OCI-M2 (cell line): ENCODE results near the gene PCSK5.
"Not testable (repeated sequence)": the region's sequence is repeated elsewhere in the genome, so short reads cannot be mapped to it uniquely, and the experiment has no call there.

Experiments
- DNase-seq: peaks from one replicate; lab custom pipeline; 2025; ENCODE audit not compliant: unreplicated experiment; lab: John Stamatoyannopoulos, UW

PCSK5 gene

DNA sequence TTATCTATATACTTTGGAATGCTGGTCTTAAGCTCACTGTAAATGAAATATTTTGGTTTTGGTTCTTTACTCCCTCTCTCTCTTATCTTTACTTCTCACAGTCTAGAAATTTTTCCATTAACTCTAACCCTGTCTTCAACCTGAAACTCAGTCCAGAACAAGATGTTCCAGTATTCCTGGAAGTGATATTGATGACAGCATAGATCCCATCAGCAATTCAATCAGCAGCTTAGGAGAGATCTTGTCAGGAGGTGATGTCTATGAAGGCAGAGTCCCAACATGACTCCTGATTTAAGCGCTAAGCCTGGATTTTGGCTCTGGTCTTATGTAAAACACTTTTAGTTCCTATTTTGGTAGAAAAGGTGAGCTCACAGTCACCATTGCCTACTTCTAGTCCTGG, 451.1 kb downstream of the PCSK5 start:
- no peak for DNase-seq

DNA sequence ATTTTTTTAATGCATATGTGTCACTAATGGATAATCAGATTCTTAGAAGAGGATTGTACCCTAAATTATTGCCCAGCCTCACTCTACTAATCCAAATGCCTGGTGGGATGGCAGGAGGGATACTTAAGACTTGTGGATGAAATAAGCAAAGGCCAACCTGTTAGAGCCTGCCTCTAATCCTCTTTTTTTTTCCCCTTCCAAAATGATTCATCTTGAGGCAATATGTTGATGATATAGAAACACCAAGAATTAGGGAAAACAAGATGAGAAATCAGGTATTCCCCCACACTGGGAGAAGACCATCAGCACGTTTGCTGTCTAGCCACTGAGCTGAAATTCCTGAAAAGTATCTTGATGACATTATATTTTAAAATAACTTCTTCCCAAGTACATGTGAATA, 451.7 kb downstream of the PCSK5 start:
- DNase-seq: no peak

DNA sequence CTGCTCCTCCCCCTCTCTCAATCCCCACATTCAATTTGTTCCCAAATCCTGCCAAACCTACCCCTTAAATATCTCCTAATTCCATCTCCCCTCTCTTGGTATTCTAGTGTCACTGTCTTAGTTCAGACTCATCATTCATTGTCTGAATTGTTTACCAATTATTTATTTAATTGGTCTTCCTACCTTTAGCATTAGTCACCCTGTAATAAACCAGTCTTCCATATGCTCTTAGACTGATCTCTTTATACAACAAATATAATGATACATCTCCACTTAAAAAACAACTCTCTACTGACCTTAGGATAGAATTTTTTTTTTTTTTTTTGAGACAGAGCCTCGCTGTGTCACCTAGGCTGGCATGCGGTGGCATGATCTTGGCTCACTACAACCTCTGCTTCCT, 452.4 kb downstream of the PCSK5 start:
- no peak for DNase-seq

DNA sequence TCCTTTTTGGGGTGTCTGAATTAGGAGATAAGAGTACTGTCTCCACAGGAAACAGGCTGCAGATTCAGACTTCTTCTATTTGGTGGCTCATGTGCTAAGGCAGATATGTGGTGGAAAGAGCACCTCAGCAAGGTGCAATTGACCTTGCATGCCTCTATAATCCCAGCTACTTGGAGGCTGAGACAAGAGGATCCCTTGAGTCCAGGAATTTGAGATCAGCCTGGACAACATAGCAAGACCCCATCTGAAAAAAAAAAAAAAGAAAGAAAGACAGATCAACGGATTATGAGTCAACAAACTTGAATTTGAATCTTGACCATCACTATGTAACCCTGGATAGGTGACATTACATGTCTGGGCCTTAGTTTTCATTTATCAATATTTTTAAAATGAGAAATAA, 459.4 kb downstream of the PCSK5 start:
- no peak for DNase-seq

- DNase-seq: no peak
Observed at GRCh38 chr9:76351006-76351405, 460.5 kb downstream of the PCSK5 start.

DNA sequence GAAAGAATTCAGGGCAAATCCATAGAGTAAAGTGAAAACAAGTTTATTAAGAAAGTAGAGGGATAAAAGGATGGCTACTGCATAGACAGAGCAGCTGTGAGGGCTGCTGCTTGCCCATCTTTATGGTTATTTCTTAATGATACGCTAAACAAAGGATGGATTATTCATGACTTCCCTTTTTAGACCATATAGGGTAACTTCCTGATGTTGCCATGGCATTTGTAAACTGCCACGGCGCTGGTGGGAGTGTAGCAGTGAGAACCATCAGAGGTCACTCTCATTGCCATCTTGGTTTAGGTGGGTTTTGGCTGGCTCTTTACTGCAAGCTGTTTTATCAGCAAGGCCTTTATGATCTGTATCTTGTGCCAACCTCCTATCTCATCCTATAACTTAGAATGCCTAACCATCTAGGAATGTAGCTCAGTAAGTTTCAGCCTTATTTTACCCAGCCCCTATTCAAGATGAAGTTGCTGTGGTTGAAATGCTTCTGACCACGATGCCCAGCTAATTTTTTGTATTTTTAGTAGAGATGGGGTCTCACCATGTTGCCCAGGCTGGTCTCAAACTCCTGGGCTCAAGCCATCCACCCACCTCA, 461.6 kb downstream of the PCSK5 start:
- no peak for DNase-seq

DNA sequence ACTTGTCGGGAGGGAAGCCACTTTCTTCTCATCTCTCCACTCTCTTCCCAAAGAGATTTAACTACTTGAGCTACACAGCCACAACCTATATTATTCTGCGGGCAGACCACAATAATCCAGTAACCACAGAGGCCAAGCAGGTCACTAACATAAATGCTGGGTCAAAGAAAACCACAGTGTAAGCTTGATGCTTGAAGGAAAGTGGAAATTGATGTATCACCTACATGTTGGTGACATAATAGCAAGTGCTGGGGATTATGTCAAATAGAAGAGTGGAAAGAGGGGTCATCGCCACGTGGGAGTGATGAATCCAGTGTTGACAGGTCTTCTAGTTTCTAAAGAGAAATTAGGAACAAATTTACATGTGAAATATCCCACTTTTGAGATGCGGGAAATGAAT, 462.8 kb downstream of the PCSK5 start:
- no peak for DNase-seq

DNA sequence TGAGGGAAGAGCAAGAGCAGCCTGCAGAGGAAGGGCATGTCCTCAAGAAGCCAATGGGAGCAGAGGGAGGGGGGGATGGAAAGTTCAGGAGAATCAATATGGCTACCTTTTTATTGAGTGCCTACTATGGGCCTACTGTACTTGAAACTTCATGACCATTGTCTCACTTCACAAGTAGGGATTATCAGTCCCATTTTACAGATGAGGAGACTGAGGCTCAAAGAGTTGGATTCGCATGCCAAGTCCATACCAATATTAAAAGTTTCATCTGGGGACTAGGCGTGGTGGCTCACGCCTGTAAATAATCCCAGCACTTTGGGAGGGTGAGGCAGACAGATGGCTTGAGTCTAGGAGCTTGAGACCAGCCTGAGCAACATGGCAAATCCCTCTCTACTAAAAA, 463.7 kb downstream of the PCSK5 start:
- no peak for DNase-seq

- DNase-seq: no peak
Observed at GRCh38 chr9:76355886-76356285, 465.4 kb downstream of the PCSK5 start.

DNA sequence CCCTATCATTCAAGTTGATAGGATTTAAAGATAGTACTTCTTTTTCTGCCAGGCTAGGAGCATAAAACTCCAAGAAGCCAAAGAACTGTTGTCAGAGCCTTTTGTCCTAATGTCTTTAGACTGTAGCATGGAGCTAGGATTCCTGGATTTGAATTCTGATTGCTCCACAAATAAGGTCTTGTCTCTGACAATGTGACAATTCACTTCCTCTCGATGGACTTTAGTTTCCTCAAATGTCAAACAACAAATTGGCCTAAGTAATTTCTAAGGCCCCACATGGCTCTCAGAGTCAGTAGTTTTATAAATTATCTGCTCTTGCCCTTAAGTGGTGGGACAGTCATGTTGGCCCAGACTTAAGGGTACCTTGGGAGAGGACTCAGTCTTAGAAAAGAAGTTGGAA, 467.1 kb downstream of the PCSK5 start:
- no peak for DNase-seq

GRCh38 chr9:76358628-76359280, 468.3 kb downstream of the PCSK5 start:
- no peak for DNase-seq

GRCh38 chr9:76359365-76359764, 468.9 kb downstream of the PCSK5 start:
- DNase-seq: peak; percentile 8

GRCh38 chr9:76359766-76360165, 469.3 kb downstream of the PCSK5 start:
- DNase-seq: no peak

GRCh38 chr9:76362332-76363031, 472.0 kb downstream of the PCSK5 start:
- DNase-seq: not testable (repeated sequence)

GRCh38 chr9:76363032-76363395, 472.5 kb downstream of the PCSK5 start:
- no peak for DNase-seq

- DNase-seq: no peak
Observed at GRCh38 chr9:76365028-76365427, 474.6 kb downstream of the PCSK5 start.

DNA sequence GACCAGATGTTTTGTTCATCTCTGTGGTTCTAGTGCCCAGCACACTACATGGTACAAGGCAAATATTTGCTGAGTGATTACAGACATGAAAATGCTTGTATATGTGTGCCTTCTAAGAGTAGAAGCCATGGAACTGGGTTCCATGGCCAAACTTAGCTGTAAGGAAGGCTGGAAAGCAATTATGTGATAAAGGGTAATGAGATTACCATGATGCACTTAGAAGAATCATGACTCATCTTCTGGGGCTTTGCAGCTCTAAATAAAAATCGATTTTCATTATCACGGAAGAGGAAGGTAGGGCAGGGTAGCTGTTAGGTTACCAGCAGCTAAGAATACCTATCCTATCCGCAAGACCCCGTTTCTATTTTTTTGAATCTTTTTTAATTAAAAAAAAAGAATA, 475.8 kb downstream of the PCSK5 start:
- DNase-seq: no peak

GRCh38 chr9:76369583-76369982, 479.1 kb downstream of the PCSK5 start:
- DNase-seq: no peak

GRCh38 chr9:76370396-76371023, 480.0 kb downstream of the PCSK5 start:
- DNase-seq: no peak

- no peak for DNase-seq
Observed at GRCh38 chr9:76371901-76372300, 481.4 kb downstream of the PCSK5 start.

DNA sequence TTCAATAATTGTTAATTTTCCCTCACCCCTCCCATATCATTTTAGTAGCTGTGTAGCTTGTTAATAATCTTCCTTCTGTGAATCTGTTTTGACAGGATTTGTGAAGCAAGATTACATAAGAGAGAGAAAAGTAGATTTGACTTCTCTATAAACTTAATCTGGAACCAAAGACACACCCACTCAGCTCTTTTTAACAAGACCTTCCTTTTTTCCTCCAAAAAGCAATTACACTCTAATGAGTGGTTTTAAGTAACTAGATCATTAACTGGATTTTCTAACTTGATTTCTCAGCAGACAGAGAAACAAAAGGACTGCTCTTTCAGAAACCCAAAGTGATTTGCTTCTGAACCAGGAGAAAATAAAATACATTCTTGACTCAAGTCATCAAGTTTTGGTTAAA, 481.9 kb downstream of the PCSK5 start:
- no peak for DNase-seq

- DNase-seq: no peak
Observed at GRCh38 chr9:76373173-76373783, 482.8 kb downstream of the PCSK5 start.
